Stimulated activated CD8-positive, alpha-beta memory T cell treated with anti-CD3 and anti-CD28 coated beads, Interleukin-2, amount 100 ng/mL, for 1 hour (primary cell): Measurements from ENCODE around the gene DAPK1.

ENCODE experiments used
- DNase-seq, 2 donors: peaks; one replicate each; pipeline ENCODE4 v3.0.0-alpha.2; 2020; ENCODE audit warnings: low read depth in 2 of 2

DAPK1 gene

GRCh38 chr9:87497604-87498045 lies at the start of gene DAPK1:
TSS of gene DAPK1 (plus strand) at chr9:87497867. CDS start at chr9:87499078, 1,211 bp downstream.
- DNase-seq, result no peak

- DNase-seq, result no peak
Measured at GRCh38 chr9:87451149-87451548, 46.5 kb upstream of the DAPK1 start.

- no peak for DNase-seq
Measured at GRCh38 chr9:87455407-87455806, 42.3 kb upstream of the DAPK1 start.

- DNase-seq, result no peak
Measured at GRCh38 chr9:87461256-87461655, 36.4 kb upstream of the DAPK1 start.

GRCh38 chr9:87464110-87464991 lies 33.3 kb upstream of the DAPK1 start:
- no peak for DNase-seq

DNA sequence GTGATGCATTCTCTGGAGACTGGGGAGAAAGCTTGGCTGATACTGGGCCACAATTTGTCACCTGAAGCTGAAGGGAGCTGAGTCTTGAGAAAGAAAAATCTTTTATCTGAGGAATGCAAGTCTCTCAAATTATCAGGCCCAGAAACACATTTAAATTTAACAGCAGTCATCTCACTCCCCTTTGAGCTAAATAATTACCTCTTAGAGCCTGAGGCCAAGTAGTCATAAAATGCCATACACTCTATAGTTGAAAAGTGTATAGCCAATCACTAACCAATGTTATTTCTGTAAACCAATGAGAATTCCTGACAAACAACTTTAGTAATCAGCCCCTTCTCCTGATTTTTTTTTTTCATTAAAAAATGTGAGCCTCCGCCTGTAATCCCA lies 32.7 kb upstream of the DAPK1 start:
- DNase-seq, result no peak

DNA sequence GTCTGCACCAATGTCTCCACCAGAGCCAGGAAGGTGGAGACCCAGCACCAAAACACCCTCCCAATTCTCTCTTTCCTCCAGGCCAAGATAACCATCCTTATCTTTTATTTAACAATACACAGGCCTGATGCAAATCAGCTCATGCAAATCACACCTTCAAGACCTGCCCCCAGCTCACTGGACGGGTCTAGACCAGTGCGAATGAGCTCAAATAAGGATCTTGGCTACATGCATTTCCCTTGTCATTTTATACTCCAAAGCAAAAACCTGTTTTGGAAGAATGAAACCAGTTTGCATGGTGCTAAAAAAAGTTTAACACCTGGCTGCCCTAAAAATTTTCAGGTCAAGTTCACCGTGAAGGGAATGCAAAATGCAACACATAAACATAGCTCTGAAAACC lies 31.9 kb upstream of the DAPK1 start:
- no peak for DNase-seq

GRCh38 chr9:87467187-87467586 lies 30.5 kb upstream of the DAPK1 start:
- DNase-seq, result no peak

DNA sequence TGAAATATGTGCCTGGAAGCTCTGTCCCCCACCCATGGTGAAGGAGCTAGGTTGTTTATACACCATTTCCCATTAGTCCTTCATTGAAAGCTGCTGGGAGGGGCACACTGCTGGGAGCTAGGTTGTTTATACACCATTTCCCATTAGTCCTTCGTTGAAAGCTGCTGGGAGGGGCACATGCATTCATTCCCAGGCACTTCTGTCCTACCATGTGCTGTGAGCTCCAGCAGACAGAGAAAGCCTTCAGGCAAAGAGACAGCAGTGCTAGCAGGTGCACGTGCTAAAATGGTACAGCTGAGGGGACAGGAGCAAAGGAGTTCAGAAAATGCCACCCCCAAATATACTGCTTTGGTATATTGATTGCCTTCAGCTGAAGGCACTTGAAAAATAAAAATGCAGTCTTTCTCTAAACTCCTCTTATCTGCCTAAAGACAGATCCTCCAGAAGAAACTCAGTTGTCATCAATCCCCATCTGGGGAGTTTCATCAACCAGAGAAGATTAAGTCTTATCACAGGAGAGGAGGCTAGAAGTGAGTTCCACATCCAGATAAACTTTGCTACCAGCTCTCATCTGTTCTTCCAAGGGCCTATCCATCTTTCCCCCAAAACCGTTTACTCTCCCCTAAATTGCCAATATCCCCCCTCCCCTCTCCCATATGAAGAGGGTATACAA lies 27.7 kb upstream of the DAPK1 start:
- no peak for DNase-seq

GRCh38 chr9:87471746-87472145 lies 25.9 kb upstream of the DAPK1 start:
- DNase-seq, result no peak

DNA sequence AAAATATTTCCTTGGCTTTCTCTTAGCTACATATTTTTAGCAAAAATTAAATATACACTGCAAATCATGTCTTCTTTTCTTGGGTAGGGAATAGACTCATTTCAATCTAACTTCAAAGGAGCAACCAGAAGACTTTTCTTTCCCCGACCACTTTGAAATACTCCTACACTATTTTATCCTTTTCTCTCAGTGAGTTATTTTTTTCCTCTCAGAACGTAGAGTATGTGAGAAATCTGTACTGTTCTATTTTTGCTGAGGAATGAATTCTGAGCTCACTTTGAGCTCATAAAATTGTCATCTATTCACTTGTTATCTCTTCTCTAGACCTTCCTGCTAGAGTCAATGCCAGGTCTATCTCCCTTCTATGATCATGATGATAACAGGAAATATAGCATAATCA lies 22.2 kb upstream of the DAPK1 start:
- DNase-seq, result no peak

DNA sequence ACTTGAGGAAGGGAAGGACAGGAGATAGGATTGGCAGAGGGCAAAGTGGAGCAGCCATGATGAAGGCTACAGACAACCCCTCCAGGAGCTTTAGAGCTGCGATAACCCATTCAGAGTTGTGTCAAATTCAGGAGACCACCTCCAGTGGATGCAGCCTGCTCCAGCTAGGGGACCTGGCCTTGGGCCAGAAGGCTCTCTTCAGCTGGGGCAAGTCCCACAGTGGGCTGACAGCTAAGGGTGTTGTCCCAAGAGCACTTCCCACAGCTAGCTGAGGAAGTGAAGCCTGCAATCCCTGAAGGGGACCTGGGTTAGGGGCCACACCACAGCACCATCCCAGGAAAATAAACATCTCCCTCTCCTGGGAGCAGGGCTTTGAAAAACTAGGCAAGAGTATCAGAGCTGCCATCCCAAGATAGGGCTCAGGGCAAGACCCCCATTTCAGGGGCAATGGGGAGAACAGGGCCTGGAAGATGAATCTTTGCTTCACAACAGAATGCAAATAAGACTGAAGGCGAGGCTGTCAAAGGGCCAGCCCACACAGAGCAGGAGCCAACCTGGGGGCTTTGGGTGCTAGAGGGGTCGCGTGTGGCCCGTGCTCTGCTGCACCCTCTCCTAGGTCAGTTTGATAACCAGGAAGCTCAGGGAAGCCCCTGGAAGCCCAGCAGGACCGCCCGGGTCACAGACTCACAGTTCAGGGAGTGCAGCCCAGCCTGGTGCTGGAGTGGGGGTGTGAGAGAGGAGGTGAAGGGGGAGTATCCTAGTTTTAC lies 19.3 kb upstream of the DAPK1 start:
- no peak for DNase-seq

DNA sequence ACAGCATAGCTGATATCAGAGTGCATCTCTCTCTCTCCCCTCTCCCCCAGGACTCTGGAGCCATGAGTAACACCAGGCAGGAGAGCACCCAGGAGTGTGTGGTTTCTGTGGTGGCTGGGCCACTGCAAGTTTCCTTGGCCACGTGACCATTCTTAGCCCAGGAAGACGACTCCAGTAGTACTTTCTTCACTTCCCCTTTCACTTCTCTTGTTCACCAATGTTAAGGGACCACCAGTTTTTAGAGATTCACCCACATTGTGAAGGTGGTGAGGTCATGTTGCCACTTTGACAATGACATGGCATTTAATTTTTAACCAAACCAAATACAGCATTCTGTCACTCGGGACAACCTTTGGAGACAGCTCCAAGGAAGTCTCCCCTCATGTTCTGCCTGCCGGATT lies 17.9 kb upstream of the DAPK1 start:
- DNase-seq, result no peak

- DNase-seq, result no peak
Measured at GRCh38 chr9:87481890-87482855, 15.5 kb upstream of the DAPK1 start.

DNA sequence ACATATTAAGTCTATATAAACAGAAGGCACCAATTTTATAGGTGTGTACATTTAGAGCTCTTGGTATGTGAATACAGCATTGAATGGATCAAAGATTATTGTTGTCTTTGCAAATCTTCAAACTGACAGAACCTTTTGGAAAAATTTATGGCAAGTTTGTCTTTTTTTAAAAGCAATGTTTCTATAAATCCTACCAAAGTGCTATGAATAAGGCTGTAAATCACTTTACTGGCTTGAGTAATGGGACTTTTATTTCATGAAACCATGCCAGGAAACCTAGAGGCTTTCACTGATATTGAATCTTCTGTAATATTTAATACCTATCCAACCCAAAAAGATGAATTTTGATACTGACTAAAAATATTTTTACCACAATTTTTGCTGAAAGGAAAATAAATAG lies 7.4 kb upstream of the DAPK1 start:
- no peak for DNase-seq

- DNase-seq, result no peak
Measured at GRCh38 chr9:87490907-87491306, 6.8 kb upstream of the DAPK1 start.

DNA sequence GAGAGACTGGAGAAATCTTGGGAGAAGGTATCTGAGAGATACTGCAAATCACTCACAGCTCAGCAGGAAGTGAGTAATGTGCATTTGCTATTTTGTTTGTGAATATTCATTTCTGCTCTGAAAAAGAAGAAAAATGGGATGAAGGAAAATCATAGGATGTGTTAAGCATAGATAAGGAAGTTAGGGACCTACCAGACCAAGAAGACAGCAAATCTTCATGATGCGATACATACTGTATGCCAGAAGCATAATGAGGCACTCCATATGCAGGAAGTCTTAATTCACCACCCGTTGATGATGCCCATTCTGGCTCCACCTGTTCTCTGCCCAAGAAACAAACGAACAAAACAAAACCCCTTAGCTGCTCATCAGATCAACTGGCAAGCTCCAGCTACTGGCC lies 6.1 kb upstream of the DAPK1 start:
- DNase-seq, result no peak

- DNase-seq, result no peak
Measured at GRCh38 chr9:87492642-87493041, 5.0 kb upstream of the DAPK1 start.

DNA sequence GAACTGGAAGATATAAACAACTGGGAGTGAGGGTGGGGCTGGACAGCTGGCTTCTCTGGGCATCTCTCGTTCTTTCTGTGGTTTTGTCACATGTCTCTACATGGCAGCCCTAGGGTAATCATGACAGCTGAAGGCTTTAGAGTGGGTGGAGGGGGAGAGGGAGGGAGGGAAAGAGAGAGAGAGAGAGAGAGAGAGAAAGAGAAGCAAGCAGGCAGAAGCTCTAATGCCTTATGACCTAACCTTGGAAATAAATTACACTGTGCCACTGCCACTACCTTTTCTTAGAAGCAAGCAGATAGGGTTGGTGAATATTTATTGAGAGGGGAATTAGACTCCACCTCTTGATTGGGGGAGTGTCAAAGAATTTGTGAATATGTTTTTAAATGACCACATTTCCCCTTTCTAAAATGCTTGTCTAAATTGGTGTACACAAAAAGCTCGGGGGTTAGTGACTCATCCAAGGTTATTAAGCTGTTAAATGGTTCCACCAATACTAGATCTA lies 2.6 kb upstream of the DAPK1 start:
- no peak for DNase-seq

DNA sequence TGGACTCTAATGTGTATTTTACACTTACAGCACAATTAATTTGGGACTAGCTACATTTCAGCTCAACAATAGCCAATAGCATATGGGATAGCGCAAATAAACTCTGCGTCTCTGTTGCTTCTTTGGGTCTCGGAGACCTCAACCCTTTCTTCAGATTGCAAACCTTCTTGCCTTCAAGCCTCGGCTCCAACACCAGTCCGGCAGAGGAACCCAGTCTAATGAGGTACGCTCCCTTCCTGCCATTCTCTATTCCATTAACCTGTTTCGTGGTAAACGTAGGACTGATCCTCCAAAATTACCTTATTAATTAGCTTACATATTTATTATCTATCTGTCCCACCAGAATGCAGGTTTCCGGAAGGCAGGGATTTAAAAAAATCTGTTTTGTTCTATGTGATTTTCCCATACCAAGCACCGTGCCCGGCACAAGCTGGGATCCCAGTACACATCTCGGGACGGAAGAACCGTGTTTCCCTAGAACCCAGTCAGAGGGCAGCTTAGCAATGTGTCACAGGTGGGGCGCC lies 525 bp upstream of the DAPK1 start:
- DNase-seq, result no peak
